NCI-H748 (cell line): ENCODE results near the gene COX4I2.
"Not testable (repeated sequence)": the region's sequence is repeated elsewhere in the genome, so short reads cannot be mapped to it uniquely, and the experiment has no call there.

Experiments
- DNase-seq: peaks from one replicate; lab custom pipeline; 2025; ENCODE audit not compliant: unreplicated experiment; lab: John Stamatoyannopoulos, UW

Gene COX4I2

GRCh38 chr20:31653561-31653960 is 15.8 kb downstream of the COX4I2 start:
- DNase-seq: no peak

GRCh38 chr20:31654534-31654933 is 16.8 kb downstream of the COX4I2 start:
- no peak for DNase-seq

- DNase-seq: peak; percentile 77
These were observed 24.1 kb downstream of the COX4I2 start for GRCh38 chr20:31661625-31662371.

GRCh38 chr20:31662372-31662854 is 24.7 kb downstream of the COX4I2 start:
- no peak for DNase-seq

- DNase-seq: no peak
These were observed 25.8 kb downstream of the COX4I2 start for GRCh38 chr20:31663524-31663837.

GRCh38 chr20:31663838-31664695 is 26.4 kb downstream of the COX4I2 start:
- DNase-seq: peak; percentile 88

- peak; percentile 31 for DNase-seq
These were observed 27.1 kb downstream of the COX4I2 start for GRCh38 chr20:31664696-31665354.

- no peak for DNase-seq
These were observed 28.0 kb downstream of the COX4I2 start for GRCh38 chr20:31665753-31666152.

- no peak for DNase-seq
These were observed 28.7 kb downstream of the COX4I2 start for GRCh38 chr20:31666258-31667042.

- no peak for DNase-seq
These were observed 29.9 kb downstream of the COX4I2 start for GRCh38 chr20:31667315-31668285.

GRCh38 chr20:31668944-31669343 is 31.2 kb downstream of the COX4I2 start:
- not testable (repeated sequence) for DNase-seq

GRCh38 chr20:31669876-31670275 is 32.2 kb downstream of the COX4I2 start:
- DNase-seq: no peak

- peak; percentile 95 for DNase-seq
These were observed 32.9 kb downstream of the COX4I2 start for GRCh38 chr20:31670371-31671228.

GRCh38 chr20:31671324-31671723 is 33.6 kb downstream of the COX4I2 start:
- DNase-seq: no peak

GRCh38 chr20:31673435-31673834 is 35.7 kb downstream of the COX4I2 start:
- DNase-seq: no peak

GRCh38 chr20:31673943-31674463 is 36.3 kb downstream of the COX4I2 start:
- DNase-seq: no peak

- no peak for DNase-seq
These were observed 37.4 kb downstream of the COX4I2 start for GRCh38 chr20:31674895-31675827.
